Tibial artery (tissue), 4 donors: Measurements from ENCODE around the gene SOWAHA.

Experiments
- DNase-seq, 2 donors: peaks; one replicate each; pipeline ENCODE4 v3.0.0-alpha.2; 2019
- H3K27ac ChIP-seq, 2 donors: fragments of 200-600 bp; sonication (generic) in 1 of 2; 1 replicate in 1 of 2; 2 replicates in 1 of 2; pipeline ENCODE4 v1.5.1; 2018 to 2019; ENCODE audit warnings: mild to moderate bottlenecking in 1 of 2
- H3K27me3 ChIP-seq, 2 donors: fragments of 200-600 bp; sonication (generic) in 1 of 2; one replicate each; pipeline versions ENCODE4 v1.5.1 to v1.6.0; 2016 to 2019
- H3K36me3 ChIP-seq, 3 donors: fragments of 200-600 bp; sonication (generic) in 2 of 3; one replicate each; pipeline ENCODE4 v1.5.1; 2016 to 2019; ENCODE audit warnings: mild to moderate bottlenecking in 2 of 3
- H3K4me1 ChIP-seq, 4 donors: fragments of 200-600 bp; sonication (generic) in 2 of 4; 1 replicate in 3 of 4; 2 replicates in 1 of 4; pipeline ENCODE4 v1.5.1; 2016 to 2019
- H3K4me3 ChIP-seq, 2 donors: fragments of 200-600 bp; sonication (generic) in 1 of 2; 1 replicate in 1 of 2; 2 replicates in 1 of 2; pipeline ENCODE4 v1.5.1; 2018 to 2019; ENCODE audit warnings: mild to moderate bottlenecking in 2 of 2
- H3K9me3 ChIP-seq, 3 donors: fragments of 200-600 bp; sonication (generic) in 1 of 3; one replicate each; pipeline ENCODE4 v1.5.1; 2016 to 2019
- CTCF ChIP-seq, 2 experiments: fragments of 200-600 bp in 1 of 2; fragments of 450-650 bp in 1 of 2; IDR thresholded peaks; one replicate each; pipeline ENCODE4 v1.5.1; 2017 to 2019; ENCODE audit warnings: antibody characterized with exemption in 2 of 2, mild to moderate bottlenecking in 1 of 2, moderate library complexity in 1 of 2
- intact Hi-C: fragments of 100-400 bp; cut with DNase I; formaldehyde crosslinking; loops from one replicate; pipeline ENCODE4 v1.15.0; 2023; ENCODE audit warnings: low total_unique reads

SOWAHA gene

GRCh38 chr5:132856011-132856410, 42.9 kb downstream of the SOWAHA start:
- DNase-seq = no peak
- TF ChIP-seq CTCF (IDR thresholded peaks at IDR 0.05) = no peak
- no peaks in the 10 kb centered on the region for H3K4me1 ChIP-seq
- H3K4me3 ChIP-seq = no peak overlapping the region
- H3K27ac ChIP-seq = no peak overlapping the region
- no peaks in the 10 kb centered on the region for H3K27me3 ChIP-seq
- intact Hi-C loops = no loop called here
- H3K36me3 ChIP-seq = no peaks in the 10 kb centered on the region
- no peaks in the 10 kb centered on the region for H3K9me3 ChIP-seq

- H3K36me3 ChIP-seq = no peaks in the 10 kb centered on the region
- no peak for DNase-seq
- intact Hi-C loops = no loop called here
- H3K27me3 ChIP-seq = no peaks in the 10 kb centered on the region
- H3K4me1 ChIP-seq = no peaks in the 10 kb centered on the region
- no peak overlapping the region for H3K4me3 ChIP-seq
- H3K27ac ChIP-seq = no peak overlapping the region
- no peak for TF ChIP-seq CTCF (IDR thresholded peaks at IDR 0.05)
- no peaks in the 10 kb centered on the region for H3K9me3 ChIP-seq
Observed at GRCh38 chr5:132859889-132860437, 46.9 kb downstream of the SOWAHA start.

GRCh38 chr5:132860742-132861141, 47.6 kb downstream of the SOWAHA start:
- no peak overlapping the region for H3K4me3 ChIP-seq
- TF ChIP-seq CTCF (IDR thresholded peaks at IDR 0.05) = no peak
- peaks cover 0 to 4% (median under 1%) of the 10 kb centered on the region in 4 donors for H3K4me1 ChIP-seq
- no peaks in the 10 kb centered on the region for H3K9me3 ChIP-seq
- DNase-seq = no peak
- H3K36me3 ChIP-seq = no peaks in the 10 kb centered on the region
- no peak overlapping the region for H3K27ac ChIP-seq
- H3K27me3 ChIP-seq = no peaks in the 10 kb centered on the region
- intact Hi-C loops = no loop called here

- DNase-seq = no peak
Observed at GRCh38 chr5:132865668-132866341, 52.7 kb downstream of the SOWAHA start.

More at GRCh38 chr5:132865668-132866341, 52.7 kb downstream of the SOWAHA start:
- Histone ChIP-seq H3K9me3 (no peaks in the 10 kb centered on the region), H3K4me1 (peaks cover 0 to 18% (median 12%) of the 10 kb centered on the region in 4 donors), H3K36me3 (peaks cover 5 to 30% (median 24%) of the 10 kb centered on the region in 3 donors), H3K4me3 (peak overlapping the region; percentile 66 to 70), H3K27me3 (no peaks in the 10 kb centered on the region), H3K27ac (peak overlapping the region; percentile 90 to 95)
- TF ChIP-seq CTCF (IDR thresholded peaks at IDR 0.05) = no peak
- intact Hi-C loops = no loop called here
